Esophagus squamous epithelium (tissue), 5 donors: ENCODE results near the gene TAF4B. TPM values are rescaled to one million over a fixed set of nuclear protein-coding genes. Genes with fewer than 3 reads are reported as not detected.
"Not testable (repeated sequence)": the region's sequence is repeated elsewhere in the genome, so short reads cannot be mapped to it uniquely, and the experiment has no call there.

Experiments used
- DNase-seq: peaks from one replicate; lab custom pipeline; 2025; lab: John Stamatoyannopoulos, UW
- H3K27ac ChIP-seq, 4 donors: fragments of 200-600 bp; sonication (generic); one replicate each; pipeline ENCODE4 v1.5.1; 2016 to 2019; ENCODE audit warnings: mild to moderate bottlenecking in 1 of 4
- H3K27me3 ChIP-seq, 4 donors: fragments of 200-600 bp; sonication (generic); 1 replicate in 3 of 4; 2 replicates in 1 of 4; pipeline versions ENCODE4 v1.5.1 to v1.6.0; 2017 to 2021; ENCODE audit warnings: antibody characterized with exemption in 1 of 4
- H3K36me3 ChIP-seq, 3 donors: fragments of 200-600 bp; sonication (generic); one replicate each; pipeline ENCODE4 v1.5.1; 2016 to 2019
- H3K4me1 ChIP-seq, 3 donors: fragments of 200-600 bp; sonication (generic); one replicate each; pipeline ENCODE4 v1.5.1; 2017 to 2019
- H3K4me3 ChIP-seq, 4 donors: fragments of 200-600 bp; sonication (generic); 1 replicate in 3 of 4; 2 replicates in 1 of 4; pipeline ENCODE4 v1.5.1; 2016 to 2019; ENCODE audit warnings: mild to moderate bottlenecking in 2 of 4, moderate library complexity in 1 of 4
- H3K9me3 ChIP-seq, 3 donors: fragments of 200-600 bp; sonication (generic); one replicate each; pipeline ENCODE4 v1.5.1; 2016 to 2019
- POLR2A ChIP-seq, 4 donors: fragments of 450-650 bp; IDR thresholded peaks; one replicate each; pipeline ENCODE4 v1.6.1; 2017; ENCODE audit warnings: antibody characterized with exemption in 4 of 4, mild to moderate bottlenecking in 4 of 4, moderate library complexity in 3 of 4
- WGBS, 2 donors: methylation state at CpG; one replicate each; pipeline ENCODE4 v1.1.5; 2018; 5-methylcytosine and 5-hydroxymethylcytosine counted together
- intact Hi-C: fragments of 100-400 bp; cut with DNase I; formaldehyde crosslinking; loops from one replicate; pipeline ENCODE4 v1.15.0; 2022
- total RNA-seq, 4 donors: library from RNA; depleted of rRNA; stranded (reverse); fragments of >200 nt; gene quantifications; one replicate each; pipeline ENCODE4 v1.1.0, GENCODE V29; 2016
- TF ChIP-seq, protein P1 (sequence below), 6 experiments: fragments of 450-650 bp in 4 of 6; fragments of 200-600 bp in 2 of 6; sonication (generic) in 2 of 6; IDR thresholded peaks; one replicate each; pipeline ENCODE4 v1.5.1; 2016 to 2019; ENCODE audit warnings: antibody characterized with exemption in 6 of 6, mild to moderate bottlenecking in 4 of 6, moderate library complexity in 4 of 6
- donor health status: DM: yes; HTN: yes; CAD: no.

Gene TAF4B
- total RNA-seq, 4 donors from 2014 or later, result 5.9 to 20.2 (median 7.0) TPM

- intact Hi-C loops, result no loop called here
Measured at GRCh38 chr18:26298107-26298506, 71.9 kb downstream of the TAF4B start.

DNA sequence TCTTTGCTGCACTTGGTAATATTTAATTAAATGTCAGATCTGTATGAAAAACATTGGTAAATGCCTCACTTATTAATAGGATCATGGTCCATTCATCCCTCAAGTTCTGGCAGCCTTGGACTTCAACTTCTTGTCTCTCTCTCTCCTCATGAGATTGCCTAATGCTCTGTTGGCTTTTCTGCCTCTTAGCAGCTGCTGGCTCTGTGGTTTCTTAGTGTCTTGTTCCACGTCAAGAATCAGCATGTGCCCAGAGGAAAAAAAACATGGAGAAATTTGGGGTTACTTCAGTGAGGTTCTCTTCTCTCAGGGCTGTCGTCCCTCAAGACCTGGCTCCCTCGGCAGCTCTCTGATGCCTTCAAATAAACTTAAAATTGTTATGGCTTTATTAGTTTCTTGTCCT lies 75.4 kb downstream of the TAF4B start:
- intact Hi-C loops, result no loop called here
- TF ChIP-seq, protein P1, sequence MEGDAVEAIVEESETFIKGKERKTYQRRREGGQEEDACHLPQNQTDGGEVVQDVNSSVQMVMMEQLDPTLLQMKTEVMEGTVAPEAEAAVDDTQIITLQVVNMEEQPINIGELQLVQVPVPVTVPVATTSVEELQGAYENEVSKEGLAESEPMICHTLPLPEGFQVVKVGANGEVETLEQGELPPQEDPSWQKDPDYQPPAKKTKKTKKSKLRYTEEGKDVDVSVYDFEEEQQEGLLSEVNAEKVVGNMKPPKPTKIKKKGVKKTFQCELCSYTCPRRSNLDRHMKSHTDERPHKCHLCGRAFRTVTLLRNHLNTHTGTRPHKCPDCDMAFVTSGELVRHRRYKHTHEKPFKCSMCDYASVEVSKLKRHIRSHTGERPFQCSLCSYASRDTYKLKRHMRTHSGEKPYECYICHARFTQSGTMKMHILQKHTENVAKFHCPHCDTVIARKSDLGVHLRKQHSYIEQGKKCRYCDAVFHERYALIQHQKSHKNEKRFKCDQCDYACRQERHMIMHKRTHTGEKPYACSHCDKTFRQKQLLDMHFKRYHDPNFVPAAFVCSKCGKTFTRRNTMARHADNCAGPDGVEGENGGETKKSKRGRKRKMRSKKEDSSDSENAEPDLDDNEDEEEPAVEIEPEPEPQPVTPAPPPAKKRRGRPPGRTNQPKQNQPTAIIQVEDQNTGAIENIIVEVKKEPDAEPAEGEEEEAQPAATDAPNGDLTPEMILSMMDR (IDR thresholded peaks at IDR 0.05), result no peak
- TF ChIP-seq POLR2A (IDR thresholded peaks at IDR 0.05), result no peak
- DNase-seq, result no peak
- Histone ChIP-seq H3K4me3 (no peak overlapping the region), H3K27me3 (no peaks in the 10 kb centered on the region), H3K9me3 (no peaks in the 10 kb centered on the region), H3K36me3 (no peaks in the 10 kb centered on the region), H3K4me1 (no peaks in the 10 kb centered on the region), H3K27ac (no peak overlapping the region)
- 54 to 61% methylated on average over 3 of the region's 3 CpGs for WGBS, 2 donors

More at GRCh38 chr18:26298107-26298506, 71.9 kb downstream of the TAF4B start:
- DNase-seq, result no peak
- H3K27me3 ChIP-seq, result no peaks in the 10 kb centered on the region
- peaks cover 0 to 4% (median 0%) of the 10 kb centered on the region in 3 donors for H3K36me3 ChIP-seq
- no peaks in the 10 kb centered on the region for H3K4me1 ChIP-seq
- 93 to 94% methylated on average over 8 of the region's 8 CpGs for WGBS, 2 donors
- no peaks in the 10 kb centered on the region for H3K9me3 ChIP-seq
- TF ChIP-seq, protein P1 (IDR thresholded peaks at IDR 0.05), result no peak
- no peak for TF ChIP-seq POLR2A (IDR thresholded peaks at IDR 0.05)
- H3K4me3 ChIP-seq, result no peak overlapping the region
- no peak overlapping the region for H3K27ac ChIP-seq

GRCh38 chr18:26303222-26303621 lies 77.0 kb downstream of the TAF4B start:
- H3K4me3 ChIP-seq, intact Hi-C loops, H3K27ac ChIP-seq, DNase-seq, H3K36me3 ChIP-seq, H3K4me1 ChIP-seq, H3K9me3 ChIP-seq, H3K27me3 ChIP-seq: not testable (repeated sequence)
- 92 to 100% methylated on average over 2 of the region's 2 CpGs for WGBS, 2 donors

GRCh38 chr18:26304511-26304910 lies 78.3 kb downstream of the TAF4B start:
- intact Hi-C loops, result no loop called here
- TF ChIP-seq, protein P1 (IDR thresholded peaks at IDR 0.05), result no peak
- no peak for TF ChIP-seq POLR2A (IDR thresholded peaks at IDR 0.05)
- WGBS, 2 donors, result 89 to 91% methylated on average over 1 of the region's 1 CpG

DNA sequence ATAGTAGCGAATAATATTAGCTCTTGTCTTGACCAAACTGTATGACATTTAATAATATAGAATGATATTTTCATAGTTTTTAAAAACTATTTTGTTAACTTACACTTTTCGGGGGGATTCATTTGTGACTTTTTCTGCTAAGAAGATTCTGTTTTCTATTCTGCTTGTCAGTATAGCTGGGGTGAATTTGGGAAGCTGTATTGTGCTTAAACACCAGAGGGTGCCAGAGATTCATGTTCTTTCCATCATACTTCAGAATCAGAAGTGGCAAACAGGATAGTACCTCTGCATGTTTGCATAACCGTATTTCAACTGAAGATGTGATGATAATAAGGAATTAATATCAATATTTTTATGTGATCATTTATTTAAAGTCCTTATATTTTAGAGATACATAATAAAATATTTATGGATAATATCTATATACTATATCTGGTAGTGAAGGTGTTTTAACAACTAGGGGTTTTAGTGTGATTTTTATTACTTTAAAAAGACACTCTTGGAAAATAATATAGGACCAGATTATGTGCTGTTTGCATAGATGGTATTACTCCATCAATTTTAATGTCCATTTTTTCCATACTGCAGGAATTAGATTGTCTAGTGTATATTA lies 81.0 kb downstream of the TAF4B start:
- intact Hi-C loops, result no loop called here
- H3K4me3 ChIP-seq, result no peak overlapping the region

More at GRCh38 chr18:26304511-26304910, 78.3 kb downstream of the TAF4B start:
- Histone ChIP-seq H3K36me3 (no peaks in the 10 kb centered on the region), H3K4me1 (no peaks in the 10 kb centered on the region), H3K4me3 (no peak overlapping the region), H3K27ac (no peak overlapping the region), H3K27me3 (no peaks in the 10 kb centered on the region), H3K9me3 (no peaks in the 10 kb centered on the region)
- DNase-seq, result no peak

More for the DNA sequence above, 81.0 kb downstream of the TAF4B start:
- H3K9me3 ChIP-seq, result no peaks in the 10 kb centered on the region
- H3K4me1 ChIP-seq, result no peaks in the 10 kb centered on the region
- no peak for DNase-seq
- TF ChIP-seq POLR2A (IDR thresholded peaks at IDR 0.05), result no peak
- TF ChIP-seq, protein P1 (IDR thresholded peaks at IDR 0.05), result peak in 5 of 6 experiments; percentile 47 to 76 (median 52)
- H3K27ac ChIP-seq, result no peak overlapping the region
- 40 to 46% methylated on average over 3 of the region's 3 CpGs for WGBS, 2 donors
- no peaks in the 10 kb centered on the region for H3K27me3 ChIP-seq
- no peaks in the 10 kb centered on the region for H3K36me3 ChIP-seq
